MM.1S (cell line): Measurements from ENCODE around the gene CEP85.

Experiments
- DNase-seq: peaks from one replicate; pipeline ENCODE4 v3.0.0-alpha.2; 2015
- H2AFZ ChIP-seq: fragments of 300-600 bp; sonication (generic); 2 replicates; pipeline ENCODE4 v1.6.0; 2016; ENCODE audit warnings: antibody characterized with exemption, low read length
- H3F3A ChIP-seq: fragments of 300-600 bp; sonication (generic); 2 replicates; pipeline ENCODE4 v1.6.1; 2016; ENCODE audit warnings: mild to moderate bottlenecking, antibody characterized with exemption, low read length, moderate library complexity, mixed read lengths; ENCODE audit not compliant: insufficient read depth
- H3K27ac ChIP-seq: fragments of 300-600 bp; sonication (generic); 2 replicates; pipeline ENCODE4 v1.5.1; 2016; ENCODE audit warnings: mild to moderate bottlenecking, low read length
- H3K27me3 ChIP-seq: fragments of 300-600 bp; sonication (generic); replicated peaks from 2 replicates; pipeline ENCODE4 v1.6.0; 2016; ENCODE audit warnings: low read length; ENCODE audit not compliant: insufficient read depth
- H3K36me3 ChIP-seq: fragments of 300-600 bp; sonication (generic); replicated peaks from 2 replicates; pipeline ENCODE4 v1.6.1; 2016; ENCODE audit warnings: mild to moderate bottlenecking, low read length, mixed read lengths; ENCODE audit not compliant: insufficient read depth
- H3K4me1 ChIP-seq: fragments of 300-600 bp; sonication (generic); 2 replicates; pipeline ENCODE4 v1.6.1; 2016; ENCODE audit warnings: low read length, mixed read lengths
- H3K4me2 ChIP-seq: fragments of 300-600 bp; sonication (generic); 2 replicates; pipeline ENCODE4 v1.6.0; 2016; ENCODE audit warnings: low read depth, low read length
- H3K4me3 ChIP-seq: fragments of 300-600 bp; sonication (generic); 2 replicates; pipeline ENCODE4 v1.5.1; 2016; ENCODE audit warnings: low read length, mixed read lengths
- H3K79me2 ChIP-seq: fragments of 300-600 bp; sonication (generic); 2 replicates; pipeline ENCODE4 v1.6.1; 2016; ENCODE audit warnings: mixed run types, low read length, mixed read lengths
- H3K9ac ChIP-seq: fragments of 300-600 bp; sonication (generic); 2 replicates; pipeline ENCODE4 v1.6.1; 2016; ENCODE audit warnings: low read length, mixed read lengths
- H3K9me2 ChIP-seq: fragments of 300-600 bp; sonication (generic); replicated peaks from 2 replicates; pipeline ENCODE4 v1.6.1; 2016; ENCODE audit warnings: mild to moderate bottlenecking, low read length, mixed read lengths; ENCODE audit not compliant: insufficient read depth
- H3K9me3 ChIP-seq: fragments of 300-600 bp; sonication (generic); replicated peaks from 2 replicates; pipeline ENCODE4 v1.6.1; 2016; ENCODE audit warnings: mild to moderate bottlenecking, low read length, mixed read lengths; ENCODE audit not compliant: insufficient read depth
- H4K20me1 ChIP-seq: fragments of 300-600 bp; sonication (generic); 2 replicates; pipeline ENCODE4 v1.6.1; 2016; ENCODE audit warnings: mild to moderate bottlenecking, low read length, moderate library complexity, mixed read lengths; ENCODE audit not compliant: insufficient read depth
- CTCF ChIP-seq: fragments of 300-600 bp; sonication (generic); IDR thresholded peaks from 2 replicates; pipeline ENCODE4 v1.5.1; 2016; ENCODE audit warnings: antibody characterized with exemption, low read length, mixed read lengths
- EZH2 ChIP-seq: fragments of 300-600 bp; sonication (generic); optimal IDR thresholded peaks from 2 replicates; pipeline ENCODE3; 2017; ENCODE audit warnings: low read depth, mild to moderate bottlenecking, antibody characterized with exemption, low read length, mixed read lengths
- EZH2phosphoT487 ChIP-seq: fragments of 300-600 bp; sonication (generic); IDR thresholded peaks from 2 replicates; pipeline ENCODE4 v1.6.1; 2018; ENCODE audit warnings: antibody characterized with exemption, low read length

Gene CEP85

DNA sequence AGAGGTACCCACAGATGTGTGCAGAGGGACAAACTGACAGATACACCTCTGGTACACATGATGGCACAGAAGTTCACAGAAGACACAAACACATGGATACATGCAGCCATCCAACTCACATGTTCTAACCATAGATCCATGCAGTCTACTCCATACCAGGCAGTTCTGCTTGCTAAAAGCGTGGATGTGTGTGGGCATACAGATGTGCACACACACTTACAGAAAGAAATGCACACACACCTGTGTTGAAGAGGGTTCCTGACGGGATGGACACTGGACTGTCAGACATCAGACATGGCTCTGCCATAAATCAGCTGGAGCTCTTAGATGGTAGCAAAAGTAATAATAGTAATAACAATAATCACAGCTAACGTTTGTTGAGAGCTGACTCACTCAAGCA is 90.5 kb downstream of the CEP85 start:
- no peaks in the 10 kb centered on the region for H3K9me2 ChIP-seq
- H3K9me3 ChIP-seq: no peaks in the 10 kb centered on the region
- no peak for DNase-seq
- H3K79me2 ChIP-seq: no peaks in the 10 kb centered on the region
- H3K4me3 ChIP-seq: no peak overlapping the region
- no peak overlapping the region for H3K27ac ChIP-seq
- no peaks in the 10 kb centered on the region for H4K20me1 ChIP-seq
- H3K9ac ChIP-seq: no peak overlapping the region
- H2AFZ ChIP-seq: no peak overlapping the region
- no peaks in the 10 kb centered on the region for H3K36me3 ChIP-seq
- H3K4me1 ChIP-seq: peaks cover 4% of the 10 kb centered on the region
- TF ChIP-seq EZH2phosphoT487: no peak
- no peak for TF ChIP-seq EZH2
- TF ChIP-seq CTCF: no peak
- no peak overlapping the region for H3K4me2 ChIP-seq
- no peaks in the 10 kb centered on the region for H3K27me3 ChIP-seq
- no peaks in the 10 kb centered on the region for H3F3A ChIP-seq

GRCh38 chr1:26327956-26328362 is 94.0 kb downstream of the CEP85 start:
- H3K4me1 ChIP-seq: no peaks in the 10 kb centered on the region
- H3K27me3 ChIP-seq: no peaks in the 10 kb centered on the region
- no peak overlapping the region for H2AFZ ChIP-seq
- H3K4me2 ChIP-seq: no peak overlapping the region
- TF ChIP-seq CTCF (no peak), EZH2phosphoT487 (no peak), EZH2 (no peak)
- no peaks in the 10 kb centered on the region for H3K36me3 ChIP-seq
- H3K9me3 ChIP-seq: no peaks in the 10 kb centered on the region
- H3K27ac ChIP-seq: no peak overlapping the region
- DNase-seq: no peak
- no peaks in the 10 kb centered on the region for H4K20me1 ChIP-seq
- H3K9ac ChIP-seq: no peak overlapping the region
- no peaks in the 10 kb centered on the region for H3F3A ChIP-seq
- no peak overlapping the region for H3K4me3 ChIP-seq
- no peaks in the 10 kb centered on the region for H3K79me2 ChIP-seq
- no peaks in the 10 kb centered on the region for H3K9me2 ChIP-seq
